Non-pigmented ciliary epithelial cell (primary cell): ENCODE measurements around the gene VWA8.

ENCODE experiments used
- DNase-seq: peaks from one replicate; pipeline ENCODE4 v3.0.0-alpha.2; 2010; ENCODE audit warnings: low read depth

The VWA8 gene

GRCh38 chr13:41960637-41961465, at the start of gene VWA8:
VWA8 (minus strand) TSS chr13:41961109; CDS start chr13:41961015, 94 bp downstream.
- DNase-seq, result no peak

- DNase-seq, result no peak
Measured at GRCh38 chr13:42009057-42009456, 48.1 kb upstream of the VWA8 start.

GRCh38 chr13:42007844-42008243, 46.9 kb upstream of the VWA8 start:
- DNase-seq, result no peak

- DNase-seq, result no peak
Measured at GRCh38 chr13:42002066-42002465, 41.2 kb upstream of the VWA8 start.

- peak; percentile 76 for DNase-seq
Measured at GRCh38 chr13:42001580-42001979, 40.7 kb upstream of the VWA8 start.

GRCh38 chr13:42000846-42001245, 39.9 kb upstream of the VWA8 start:
- DNase-seq, result no peak

- no peak for DNase-seq
Measured at GRCh38 chr13:41997396-41997795, 36.5 kb upstream of the VWA8 start.

- DNase-seq, result peak; percentile 31
Measured at GRCh38 chr13:41995946-41996345, 35.0 kb upstream of the VWA8 start.

- no peak for DNase-seq
Measured at GRCh38 chr13:41995336-41995735, 34.4 kb upstream of the VWA8 start.

- no peak for DNase-seq
Measured at GRCh38 chr13:41994696-41995095, 33.8 kb upstream of the VWA8 start.

GRCh38 chr13:41991936-41992335, 31.0 kb upstream of the VWA8 start:
- no peak for DNase-seq

- no peak for DNase-seq
Measured at GRCh38 chr13:41988244-41988643, 27.3 kb upstream of the VWA8 start.

GRCh38 chr13:41985788-41986508, 25.0 kb upstream of the VWA8 start:
- DNase-seq, result no peak

GRCh38 chr13:41981951-41982715, 21.2 kb upstream of the VWA8 start:
- DNase-seq, result no peak

GRCh38 chr13:41978007-41978406, 17.1 kb upstream of the VWA8 start:
- DNase-seq, result no peak

GRCh38 chr13:41976476-41976875, 15.6 kb upstream of the VWA8 start:
- DNase-seq, result no peak

GRCh38 chr13:41974262-41974900, 13.5 kb upstream of the VWA8 start:
- DNase-seq, result no peak

GRCh38 chr13:41973247-41973741, 12.4 kb upstream of the VWA8 start:
- no peak for DNase-seq

- DNase-seq, result no peak
Measured at GRCh38 chr13:41971848-41972247, 10.9 kb upstream of the VWA8 start.

- no peak for DNase-seq
Measured at GRCh38 chr13:41970918-41971317, 10.0 kb upstream of the VWA8 start.

GRCh38 chr13:41970022-41970421, 9.1 kb upstream of the VWA8 start:
- DNase-seq, result no peak

- no peak for DNase-seq
Measured at GRCh38 chr13:41969072-41969471, 8.2 kb upstream of the VWA8 start.
